Liver (tissue), 3 donors: ENCODE data around the gene SNF8.

Experiments used
- ATF3 ChIP-seq: IDR thresholded peaks from 2 replicates; pipeline ENCODE4 v1.6.1; 2016; ENCODE audit warnings: antibody characterized with exemption
- CTCF ChIP-seq: fragments of 150-350 bp; IDR thresholded peaks from 2 replicates; pipeline ENCODE4 v1.5.1; 2017; ENCODE audit warnings: improper control_type of control experiment, low read depth, low read length; ENCODE audit not compliant: missing input control
- FOXA1 ChIP-seq: IDR thresholded peaks from 2 replicates; pipeline ENCODE4 v1.6.1; 2016; ENCODE audit warnings: antibody characterized with exemption
- HNF4A ChIP-seq, 2 donors: conservative IDR thresholded peaks; 2 replicates each; pipeline ENCODE4 v1.6.1; 2016; ENCODE audit warnings: antibody characterized with exemption in 2 of 2, mild to moderate bottlenecking in 2 of 2
- MAX ChIP-seq: IDR thresholded peaks from 2 replicates; pipeline ENCODE4 v1.6.1; 2016; ENCODE audit warnings: antibody characterized with exemption
- RAD21 ChIP-seq, 2 donors: IDR thresholded peaks; 2 replicates each; pipeline ENCODE4 v1.6.1; 2016; ENCODE audit warnings: antibody characterized with exemption in 2 of 2, mild to moderate bottlenecking in 2 of 2
- REST ChIP-seq: IDR thresholded peaks from 2 replicates; pipeline ENCODE4 v1.6.1; 2016; ENCODE audit warnings: antibody characterized with exemption, mild to moderate bottlenecking
- TAF1 ChIP-seq: conservative IDR thresholded peaks from 2 replicates; pipeline ENCODE4 v1.6.1; 2016; ENCODE audit warnings: antibody characterized with exemption, mild to moderate bottlenecking
- YY1 ChIP-seq: IDR thresholded peaks from 2 replicates; pipeline ENCODE4 v1.6.1; 2016; ENCODE audit warnings: antibody characterized with exemption, mild to moderate bottlenecking
- ZBTB33 ChIP-seq: IDR thresholded peaks from 2 replicates; pipeline ENCODE4 v1.6.1; 2016; ENCODE audit warnings: antibody characterized with exemption
- donor health status: healthy.
- donor health status: healthy.

- no peak for TF ChIP-seq ATF3
- TF ChIP-seq CTCF, result no peak
- no peak for TF ChIP-seq FOXA1
- no peak for TF ChIP-seq RAD21 (IDR thresholded peaks at IDR 0.05)
- no peak for TF ChIP-seq REST
- no peak for TF ChIP-seq ZBTB33
- no peak for TF ChIP-seq TAF1
- no peak for TF ChIP-seq YY1
- TF ChIP-seq MAX, result no peak
- no peak for TF ChIP-seq HNF4A (conservative IDR thresholded peaks at IDR 0.05)
Measured at GRCh38 chr17:48928876-48929811, 15.5 kb downstream of the SNF8 start.
